GM18507 (cell line): ENCODE results near the gene ARL1.
"Not testable (repeated sequence)": the region's sequence is repeated elsewhere in the genome, so short reads cannot be mapped to it uniquely, and the experiment has no call there.

ENCODE experiments used
- DNase-seq: peaks from one replicate; pipeline ENCODE4 v3.0.0; 2011; ENCODE audit warnings: low read depth; ENCODE audit not compliant: insufficient read length; ENCODE audit errors: extremely low spot score
- FAIRE-seq: peaks from 2 replicates; lab custom pipeline; 2011; peaks lifted over from hg19 to GRCh38; lab: Jason Lieb, UNC

Gene ARL1

GRCh38 chr12:101407436-101408345 lies at the start of gene ARL1:
Gene ARL1 (minus strand): TSS chr12:101407772. CDS start chr12:101407645, 127 bp downstream.
- DNase-seq (peak; percentile 73), FAIRE-seq (peak; percentile 81)

- no peak for DNase-seq
- no peak for FAIRE-seq
Observed at GRCh38 chr12:101455685-101456084, 48.1 kb upstream of the ARL1 start.

- DNase-seq, result no peak
- FAIRE-seq, result no peak
Observed at GRCh38 chr12:101441461-101442224, 34.1 kb upstream of the ARL1 start.

GRCh38 chr12:101439236-101439635 lies 31.7 kb upstream of the ARL1 start:
- DNase-seq (no peak), FAIRE-seq (no peak)

- DNase-seq (no peak), FAIRE-seq (no peak)
Observed at GRCh38 chr12:101436136-101436535, 28.6 kb upstream of the ARL1 start.

GRCh38 chr12:101430456-101430855 lies 22.9 kb upstream of the ARL1 start:
- DNase-seq (no peak), FAIRE-seq (no peak)

GRCh38 chr12:101424620-101425019 lies 17.0 kb upstream of the ARL1 start:
- no peak for FAIRE-seq
- DNase-seq, result no peak

- DNase-seq, FAIRE-seq: not testable (repeated sequence)
Observed at GRCh38 chr12:101422066-101422465, 14.5 kb upstream of the ARL1 start.

- DNase-seq (no peak), FAIRE-seq (no peak)
Observed at GRCh38 chr12:101415228-101415627, 7.7 kb upstream of the ARL1 start.

GRCh38 chr12:101414533-101415119 lies 7.1 kb upstream of the ARL1 start:
- DNase-seq (no peak), FAIRE-seq (peak; percentile 80)

GRCh38 chr12:101410169-101410568 lies 2.6 kb upstream of the ARL1 start:
- FAIRE-seq, DNase-seq: not testable (repeated sequence)

GRCh38 chr12:101407049-101407435 lies 530 bp downstream of the ARL1 start:
- DNase-seq (no peak), FAIRE-seq (peak; percentile 35)

- FAIRE-seq, DNase-seq: not testable (repeated sequence)
Observed at GRCh38 chr12:101391181-101391580, 16.4 kb downstream of the ARL1 start.

GRCh38 chr12:101379149-101379548 lies 28.4 kb downstream of the ARL1 start:
- FAIRE-seq, result no peak
- DNase-seq, result no peak

GRCh38 chr12:101375573-101375972 lies 32.0 kb downstream of the ARL1 start:
- FAIRE-seq (no peak), DNase-seq (no peak)

- DNase-seq (no peak), FAIRE-seq (no peak)
Observed at GRCh38 chr12:101372431-101372830, 35.1 kb downstream of the ARL1 start.

- DNase-seq (no peak), FAIRE-seq (no peak)
Observed at GRCh38 chr12:101368016-101368415, 39.6 kb downstream of the ARL1 start.

GRCh38 chr12:101361455-101361854 lies 46.1 kb downstream of the ARL1 start:
- DNase-seq, result no peak
- FAIRE-seq, result no peak

- FAIRE-seq, result no peak
- no peak for DNase-seq
Observed at GRCh38 chr12:101356794-101357193, 50.8 kb downstream of the ARL1 start.

- FAIRE-seq (no peak), DNase-seq (no peak)
Observed at GRCh38 chr12:101351682-101352081, 55.9 kb downstream of the ARL1 start.
